NCI-H2227 (cell line): ENCODE measurements around the gene STXBP5.

ENCODE experiments used
- DNase-seq: peaks from one replicate; lab custom pipeline; 2025; ENCODE audit not compliant: unreplicated experiment; lab: John Stamatoyannopoulos, UW

STXBP5 gene

GRCh38 chr6:147429794-147430193 lies 225.6 kb downstream of the STXBP5 start:
- DNase-seq: no peak

DNA sequence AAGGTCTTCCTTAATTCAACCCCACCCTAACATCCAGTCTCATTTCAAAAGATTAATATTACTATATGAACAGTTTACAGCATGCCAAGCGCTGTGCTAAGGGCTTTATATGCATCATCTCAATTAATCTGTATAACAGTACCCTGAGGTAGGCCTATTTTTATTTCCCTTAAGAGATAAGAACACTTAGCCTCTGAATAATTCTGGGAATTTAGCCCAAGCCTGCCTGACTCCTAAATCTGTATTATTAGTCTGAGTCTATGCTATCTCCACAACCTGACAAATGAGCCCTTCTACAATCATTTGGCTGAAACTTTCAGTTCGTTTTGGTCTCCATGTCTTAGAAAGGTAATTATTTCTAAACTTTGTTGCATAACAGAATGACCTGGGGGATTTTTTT lies 226.6 kb downstream of the STXBP5 start:
- no peak for DNase-seq

- no peak for DNase-seq
Observed at GRCh38 chr6:147434076-147434475, 229.9 kb downstream of the STXBP5 start.

DNA sequence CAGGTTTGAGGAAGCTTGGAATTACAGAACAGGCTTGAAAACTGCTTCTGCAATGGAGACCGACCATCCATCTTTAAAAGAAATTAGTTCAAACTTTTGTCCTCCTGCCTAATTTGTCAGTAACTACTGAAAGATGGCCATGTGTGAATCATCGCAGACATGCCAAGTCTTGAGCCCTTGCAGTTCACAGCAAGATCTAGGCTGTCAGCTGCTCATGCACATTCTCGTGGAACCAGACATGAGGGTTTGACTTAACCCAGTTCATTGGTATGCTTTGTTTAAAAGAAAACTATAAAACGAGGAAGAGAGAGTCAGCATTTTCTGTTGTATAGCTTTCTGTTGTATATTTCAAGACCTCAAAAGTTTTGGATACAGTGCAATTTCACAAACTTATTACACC lies 230.3 kb downstream of the STXBP5 start:
- DNase-seq: no peak

DNA sequence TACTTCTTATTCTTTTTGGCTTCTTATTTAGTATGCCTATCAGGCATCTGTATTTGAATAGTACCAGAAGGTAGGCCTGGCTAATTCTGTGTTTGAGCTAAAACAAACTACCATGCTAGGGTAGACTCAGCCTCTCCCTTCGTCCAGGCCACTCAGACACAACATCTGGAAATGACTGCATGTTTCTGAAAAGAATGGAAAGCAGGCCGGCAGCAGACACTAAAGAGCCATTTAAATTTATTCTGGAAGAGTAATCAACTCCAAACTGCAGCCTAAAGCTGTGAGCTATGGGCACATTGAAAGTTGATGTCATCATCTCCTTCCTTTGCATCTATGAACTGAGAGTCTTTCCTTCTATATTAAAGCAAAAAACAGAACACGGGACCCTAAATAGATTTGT lies 233.4 kb downstream of the STXBP5 start:
- no peak for DNase-seq

DNA sequence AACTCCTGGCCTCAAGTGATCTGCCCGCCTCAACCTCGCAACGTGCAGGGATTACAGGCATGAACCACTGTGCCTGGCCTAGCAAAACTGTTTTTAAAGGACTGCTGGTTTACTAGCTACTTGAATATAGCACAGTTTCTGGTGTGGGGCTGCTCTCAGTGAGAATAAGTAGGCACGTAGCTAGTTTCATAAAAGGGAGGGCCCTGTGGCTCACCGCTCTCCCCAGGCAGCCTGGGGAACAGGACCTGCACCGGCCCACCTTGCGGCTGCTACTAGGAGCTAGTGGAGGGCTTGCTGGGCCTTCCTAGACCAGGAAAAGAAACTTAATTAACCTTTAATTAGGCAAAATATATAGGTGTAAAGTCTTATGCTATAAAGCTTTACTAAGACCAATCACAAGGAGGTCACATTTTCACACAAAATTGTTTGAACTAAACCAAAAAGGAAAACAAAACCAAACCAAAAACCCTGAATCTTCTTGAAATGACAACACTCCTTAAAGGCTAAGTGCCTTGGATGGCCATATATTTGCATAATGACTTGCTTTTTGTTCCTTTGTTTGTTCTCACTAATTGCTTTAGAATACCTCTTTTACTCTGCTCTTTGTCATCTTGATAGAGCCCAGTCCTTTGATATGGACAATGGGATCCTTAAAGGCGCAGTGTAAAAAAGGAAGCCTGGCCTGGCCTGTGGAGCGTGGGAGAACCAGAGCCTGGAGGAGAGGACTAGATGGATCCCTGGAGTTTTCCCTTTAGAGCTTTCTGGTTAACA lies 234.7 kb downstream of the STXBP5 start:
- DNase-seq: no peak
